Neural crest cell (in vitro differentiated cells): ENCODE data around the gene CST3. TPM values are rescaled to one million over a fixed set of nuclear protein-coding genes. Genes with fewer than 3 reads are reported as not detected.

Experiments
- DNase-seq: peaks from one replicate; pipeline ENCODE4 v3.0.0; 2021; ENCODE audit warnings: low read depth, mixed read lengths, low spot score
- H3K27ac Mint-ChIP-seq: one replicate; pipeline ENCODE4 v1.8.0; 2021; ENCODE audit warnings: mild to moderate bottlenecking, mixed read lengths; ENCODE audit not compliant: unreplicated experiment
- H3K27me3 Mint-ChIP-seq: 2 replicates; pipeline ENCODE4 v1.8.0; 2021; ENCODE audit warnings: low read depth, mild to moderate bottlenecking, mixed read lengths
- H3K36me3 Mint-ChIP-seq: 2 replicates; pipeline ENCODE4 v1.8.0; 2021; ENCODE audit warnings: low read depth, mild to moderate bottlenecking, mixed read lengths
- H3K4me1 Mint-ChIP-seq: 2 replicates; pipeline ENCODE4 v1.8.0; 2021; ENCODE audit warnings: mixed read lengths
- H3K4me3 Mint-ChIP-seq: one replicate; pipeline ENCODE4 v1.8.0; 2021; ENCODE audit warnings: mild to moderate bottlenecking, mixed read lengths
- H3K9me3 Mint-ChIP-seq: 2 replicates; pipeline ENCODE4 v1.8.0; 2021; ENCODE audit warnings: mixed read lengths
- total RNA-seq: library from RNA; stranded (reverse); gene quantifications from 2 replicates; pipeline ENCODE4 v1.2.1, GENCODE V29; 2021
- TF ChIP-seq, protein P1 (sequence below): fragments of 200-600 bp; sonication (generic); conservative IDR thresholded peaks from 2 replicates; pipeline ENCODE4 v1.5.0; 2021; ENCODE audit warnings: antibody characterized with exemption, mild to moderate bottlenecking

Gene CST3
- total RNA-seq, 1 donor from 2014 or later, result 146 TPM

DNA sequence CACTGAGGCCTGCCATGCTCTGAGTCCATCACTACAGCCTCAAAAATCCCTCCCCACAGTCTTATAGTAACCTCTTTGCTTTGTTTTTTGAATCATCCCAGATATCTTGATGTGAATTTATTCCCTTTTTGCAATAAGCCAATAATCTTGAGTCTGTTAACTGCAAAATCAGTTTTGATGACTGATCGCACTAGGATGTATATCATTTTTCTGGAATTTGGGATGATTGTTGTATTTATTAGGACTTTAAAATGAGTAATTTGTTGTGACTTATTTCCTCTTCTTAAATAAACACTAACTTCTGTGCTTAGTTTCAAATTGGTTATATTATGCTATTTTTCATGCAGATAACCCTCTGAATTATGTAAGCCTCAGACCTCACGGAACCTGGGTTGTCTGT is 45.5 kb upstream of the CST3 start:
- Mint-ChIP-seq H3K36me3 (no peaks in the 10 kb centered on the region), H3K27ac (no peak overlapping the region), H3K9me3 (peaks cover 2% of the 10 kb centered on the region), H3K27me3 (peaks cover 10% of the 10 kb centered on the region), H3K4me1 (no peaks in the 10 kb centered on the region), H3K4me3 (no peak overlapping the region)
- TF ChIP-seq, protein P1, sequence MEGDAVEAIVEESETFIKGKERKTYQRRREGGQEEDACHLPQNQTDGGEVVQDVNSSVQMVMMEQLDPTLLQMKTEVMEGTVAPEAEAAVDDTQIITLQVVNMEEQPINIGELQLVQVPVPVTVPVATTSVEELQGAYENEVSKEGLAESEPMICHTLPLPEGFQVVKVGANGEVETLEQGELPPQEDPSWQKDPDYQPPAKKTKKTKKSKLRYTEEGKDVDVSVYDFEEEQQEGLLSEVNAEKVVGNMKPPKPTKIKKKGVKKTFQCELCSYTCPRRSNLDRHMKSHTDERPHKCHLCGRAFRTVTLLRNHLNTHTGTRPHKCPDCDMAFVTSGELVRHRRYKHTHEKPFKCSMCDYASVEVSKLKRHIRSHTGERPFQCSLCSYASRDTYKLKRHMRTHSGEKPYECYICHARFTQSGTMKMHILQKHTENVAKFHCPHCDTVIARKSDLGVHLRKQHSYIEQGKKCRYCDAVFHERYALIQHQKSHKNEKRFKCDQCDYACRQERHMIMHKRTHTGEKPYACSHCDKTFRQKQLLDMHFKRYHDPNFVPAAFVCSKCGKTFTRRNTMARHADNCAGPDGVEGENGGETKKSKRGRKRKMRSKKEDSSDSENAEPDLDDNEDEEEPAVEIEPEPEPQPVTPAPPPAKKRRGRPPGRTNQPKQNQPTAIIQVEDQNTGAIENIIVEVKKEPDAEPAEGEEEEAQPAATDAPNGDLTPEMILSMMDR, result no peak
- DNase-seq, result no peak

DNA sequence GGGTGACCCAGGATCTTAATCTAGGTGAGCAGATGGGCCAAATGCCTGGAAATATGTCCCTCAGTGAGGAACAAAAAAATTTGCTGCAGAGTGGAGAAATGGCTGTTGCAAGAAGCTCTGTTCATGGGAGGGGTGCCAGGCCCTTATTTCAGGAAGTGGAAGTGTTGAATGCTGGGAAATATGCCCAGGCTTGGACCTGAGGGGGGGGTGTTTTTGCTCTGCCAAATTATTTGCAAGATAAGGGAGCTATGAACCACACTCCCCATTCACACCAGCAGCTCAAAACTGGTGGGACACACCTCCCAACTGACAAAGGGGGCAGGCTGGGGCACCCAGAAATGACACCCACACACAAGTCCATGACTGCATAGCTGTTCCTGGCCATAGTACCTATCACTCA is 42.4 kb upstream of the CST3 start:
- Mint-ChIP-seq H3K27me3 (peaks cover 27% of the 10 kb centered on the region), H3K9me3 (peaks cover 2% of the 10 kb centered on the region), H3K4me3 (no peak overlapping the region), H3K36me3 (no peaks in the 10 kb centered on the region), H3K4me1 (no peaks in the 10 kb centered on the region), H3K27ac (no peak overlapping the region)
- no peak for DNase-seq
- TF ChIP-seq, protein P1, result no peak

DNA sequence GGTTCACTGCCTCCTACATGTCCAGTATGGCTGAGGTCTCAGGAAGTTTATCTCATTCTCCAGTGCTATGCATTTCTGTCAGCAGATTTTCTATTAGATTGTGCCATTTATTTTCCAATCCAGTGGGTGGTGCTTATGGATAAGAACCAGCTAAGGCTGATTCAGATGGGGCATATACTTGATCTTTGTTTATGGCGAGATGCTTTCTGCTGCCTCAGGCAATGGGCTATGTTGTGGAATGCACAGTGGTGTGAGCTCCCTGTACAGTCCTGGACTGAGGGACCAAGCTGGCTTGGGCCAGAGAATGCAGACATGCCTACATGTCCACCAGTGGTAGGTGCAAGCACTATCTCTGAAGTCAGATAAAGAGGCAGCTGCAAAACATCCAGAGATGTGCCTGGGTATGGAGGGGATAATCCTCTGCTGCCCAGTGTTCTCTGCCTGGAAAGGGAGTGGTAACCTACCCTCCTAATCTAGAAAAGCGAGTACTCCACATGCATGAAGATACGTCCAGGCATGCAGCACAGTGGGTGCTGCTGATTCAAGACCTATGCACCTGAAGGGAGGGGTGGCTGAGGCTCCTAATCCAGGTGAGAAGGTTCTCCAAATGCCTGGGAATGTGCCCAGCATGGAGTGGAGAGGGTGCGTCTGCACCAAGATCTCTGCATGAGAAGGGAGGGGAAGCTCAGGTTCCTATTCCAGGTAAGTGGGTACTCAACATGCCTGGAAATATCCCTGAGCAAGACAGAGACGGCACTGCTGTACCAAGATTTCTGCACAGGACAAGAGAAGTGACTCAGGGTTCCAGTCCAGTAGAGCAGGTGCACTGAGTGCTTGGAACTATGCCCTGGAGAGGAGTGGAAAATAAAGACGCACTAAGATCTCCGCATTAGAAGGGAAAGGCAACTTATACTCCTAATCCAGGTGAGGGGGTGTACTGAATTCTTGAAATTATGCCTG is 41.7 kb upstream of the CST3 start:
- Mint-ChIP-seq H3K36me3 (no peaks in the 10 kb centered on the region), H3K9me3 (peaks cover 2% of the 10 kb centered on the region), H3K27me3 (peaks cover 27% of the 10 kb centered on the region), H3K27ac (no peak overlapping the region), H3K4me3 (no peak overlapping the region), H3K4me1 (no peaks in the 10 kb centered on the region)
- no peak for DNase-seq
- TF ChIP-seq, protein P1, result no peak

DNA sequence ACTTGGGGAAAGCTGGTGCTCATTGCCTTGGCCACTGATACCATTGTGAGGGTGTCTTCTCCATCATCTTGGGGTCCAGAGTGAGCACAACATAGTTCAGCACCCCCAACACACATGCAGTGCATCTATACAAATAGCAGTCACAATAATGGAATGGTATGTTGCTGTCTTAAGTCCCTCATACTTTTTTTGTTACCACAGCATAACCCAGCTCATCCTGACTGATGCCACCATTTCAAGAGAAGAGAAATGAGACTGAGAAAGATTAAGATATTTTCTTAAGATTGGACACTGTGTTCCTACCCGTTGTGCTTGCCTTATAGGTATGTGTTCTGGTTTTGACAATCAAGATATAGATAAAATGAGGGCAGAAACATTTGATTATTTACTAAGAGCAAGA is 35.5 kb upstream of the CST3 start:
- H3K36me3 Mint-ChIP-seq, result no peaks in the 10 kb centered on the region
- H3K27ac Mint-ChIP-seq, result no peak overlapping the region
- no peaks in the 10 kb centered on the region for H3K4me1 Mint-ChIP-seq
- no peak for DNase-seq
- peaks cover 22% of the 10 kb centered on the region for H3K27me3 Mint-ChIP-seq
- peaks cover 3% of the 10 kb centered on the region for H3K9me3 Mint-ChIP-seq
- no peak overlapping the region for H3K4me3 Mint-ChIP-seq
- TF ChIP-seq, protein P1, result no peak

DNA sequence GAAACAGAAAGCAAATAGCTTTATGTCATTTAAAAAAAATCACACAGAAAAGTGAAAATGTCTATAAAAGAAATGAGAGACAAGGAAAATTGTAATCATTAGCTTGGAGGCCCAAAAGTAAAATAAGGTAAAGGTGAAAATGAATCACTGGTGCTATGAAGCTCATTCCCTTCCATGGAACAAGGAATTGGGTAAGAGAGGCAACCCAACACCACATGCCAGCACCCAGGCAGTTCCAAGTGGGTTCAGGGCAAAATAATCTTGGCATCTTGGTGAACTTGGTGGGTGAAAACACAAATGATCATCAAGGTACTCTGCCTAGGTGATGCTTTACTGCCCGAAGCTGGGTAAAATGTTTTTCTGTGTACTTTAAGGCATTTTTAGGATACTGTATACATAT is 34.4 kb upstream of the CST3 start:
- Mint-ChIP-seq H3K4me3 (no peak overlapping the region), H3K27me3 (peaks cover 20% of the 10 kb centered on the region), H3K27ac (no peak overlapping the region), H3K4me1 (no peaks in the 10 kb centered on the region), H3K36me3 (no peaks in the 10 kb centered on the region), H3K9me3 (peaks cover 3% of the 10 kb centered on the region)
- TF ChIP-seq, protein P1, result no peak
- no peak for DNase-seq
